GM20431 (cell line): ENCODE measurements around the gene SLC25A14.

Source experiments
- in situ Hi-C: fragments of 300-500 bp; cut with MseI, MboI; formaldehyde crosslinking; loops from one replicate; pipeline ENCODE4 v1.15.0; 2020; ENCODE audit warnings: low sequenced_read_pairs; ENCODE audit not compliant: unreplicated experiment

SLC25A14 gene

DNA sequence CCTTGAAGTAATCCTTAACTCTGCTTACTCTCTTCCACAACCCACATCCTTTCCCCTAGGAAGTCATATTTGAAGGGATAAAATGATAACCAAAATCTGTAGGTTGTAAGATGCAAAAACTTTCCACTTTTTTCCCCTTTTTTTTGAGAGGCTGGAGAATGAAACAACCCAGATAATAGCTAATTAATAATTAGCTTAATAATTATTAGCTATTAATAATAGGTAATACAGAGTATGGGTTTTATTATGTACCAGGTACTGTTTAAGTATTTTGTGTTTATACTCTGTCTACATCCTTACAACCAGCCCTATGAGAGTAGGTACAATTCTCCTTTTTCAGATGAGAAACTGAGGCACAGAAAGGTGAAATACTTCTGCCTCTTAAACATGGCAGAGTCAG lies 36.4 kb downstream of the SLC25A14 start:
- in situ Hi-C loops: no loop called here

DNA sequence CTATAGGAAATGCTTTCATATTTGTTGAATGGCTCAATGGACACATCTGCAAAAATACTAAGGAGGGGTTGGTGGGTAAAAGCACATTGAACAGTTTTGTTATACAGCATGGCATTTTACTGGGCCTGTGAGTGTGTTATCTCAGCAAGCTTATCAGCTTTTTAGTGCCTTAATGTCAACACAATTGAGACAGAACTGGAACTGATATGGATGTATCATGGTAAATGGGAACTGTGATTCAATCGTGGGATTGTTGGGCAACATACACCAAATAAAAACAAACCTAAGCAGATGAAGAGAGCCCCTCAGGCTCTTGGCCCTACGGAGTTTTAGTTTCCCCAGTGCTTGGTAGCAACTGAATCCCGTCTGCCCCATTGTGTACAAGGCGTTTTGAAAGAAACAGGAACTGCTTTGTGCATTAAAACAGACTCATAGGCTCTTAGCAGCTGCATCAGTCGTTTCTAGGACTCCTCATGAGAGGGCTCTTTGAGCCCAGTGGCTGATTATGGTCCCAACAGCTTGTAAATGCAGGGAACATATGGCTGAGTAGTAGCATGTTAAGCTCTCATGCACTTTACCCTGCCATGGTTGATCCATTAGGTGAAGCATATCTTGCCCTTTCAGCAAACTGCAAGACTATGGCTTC lies 38.4 kb downstream of the SLC25A14 start:
- in situ Hi-C loops: no loop called here

DNA sequence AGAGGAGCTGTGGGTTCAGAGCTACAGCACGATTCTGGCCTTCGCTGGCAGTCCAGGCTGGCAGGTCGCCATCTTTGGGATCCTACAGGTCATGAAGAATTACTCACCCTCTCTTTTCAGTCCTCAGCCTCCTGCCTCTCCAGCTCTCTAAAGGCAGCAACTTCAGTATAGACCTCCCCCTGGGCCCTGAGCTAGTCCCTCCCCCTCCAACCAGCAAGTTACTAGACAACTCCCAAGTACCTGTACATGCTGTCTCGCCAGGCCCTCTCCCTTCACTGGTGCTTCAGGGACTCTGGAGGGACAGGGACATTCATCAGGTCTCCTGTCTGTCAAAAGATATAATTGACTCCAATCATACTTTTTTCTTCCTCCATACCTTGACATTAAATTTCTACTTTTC lies 45.8 kb downstream of the SLC25A14 start, which contains the start of gene GPR119:
Gene GPR119 (minus strand): TSS at position 155 of the 400 bp plus-strand sequence. CDS start 227 bp downstream, outside the sequence.
- in situ Hi-C loops: no loop called here

DNA sequence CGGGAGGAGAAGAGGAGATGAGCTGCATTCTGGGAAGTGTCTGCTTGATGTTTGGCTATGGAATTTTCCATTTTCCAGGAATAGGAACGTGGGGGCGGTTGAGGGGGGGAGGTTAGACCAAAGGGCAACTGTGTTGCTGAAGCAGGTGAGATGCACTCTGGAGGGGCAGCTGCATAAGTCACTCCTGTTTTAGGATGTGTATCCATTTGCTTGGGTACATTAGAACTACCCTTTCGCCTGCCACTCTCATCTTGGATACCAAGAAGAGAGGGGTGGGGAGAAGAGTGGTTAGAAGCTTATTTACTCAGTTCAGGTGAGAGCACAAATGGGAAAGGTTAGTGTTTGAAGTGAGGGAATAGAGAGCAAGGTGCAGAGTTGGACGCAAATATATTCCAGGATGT lies 46.7 kb downstream of the SLC25A14 start:
- in situ Hi-C loops: no loop called here

DNA sequence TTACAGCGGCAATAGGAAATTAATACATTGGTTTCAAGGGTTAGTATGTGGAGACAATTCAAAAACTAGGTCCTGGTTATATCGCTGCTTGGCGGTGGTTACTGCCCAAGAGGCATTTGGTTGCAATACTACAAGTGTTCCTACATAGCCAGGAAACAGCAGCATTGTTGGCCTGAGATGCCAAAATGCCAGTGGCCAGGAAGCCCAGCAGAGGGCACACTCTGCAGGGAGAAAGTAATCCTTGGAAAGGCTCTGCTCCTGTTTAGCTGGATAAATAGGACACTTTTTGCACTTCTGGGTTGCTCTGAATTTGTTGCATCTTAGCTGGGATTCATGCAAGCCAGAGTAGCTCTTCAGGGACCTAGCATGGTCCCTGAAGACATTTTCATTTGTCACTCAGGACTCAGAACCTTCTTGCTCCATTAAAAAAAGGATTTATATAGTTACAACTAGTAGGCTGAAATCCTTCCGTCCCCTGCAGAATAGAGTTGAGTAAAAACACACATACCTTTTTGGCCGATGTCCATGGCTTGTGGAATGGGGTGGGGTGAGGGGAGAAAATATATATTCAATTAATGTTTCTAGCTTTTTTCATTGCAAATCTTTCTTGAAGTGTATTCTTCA lies 53.8 kb downstream of the SLC25A14 start:
- in situ Hi-C loops: no loop called here

DNA sequence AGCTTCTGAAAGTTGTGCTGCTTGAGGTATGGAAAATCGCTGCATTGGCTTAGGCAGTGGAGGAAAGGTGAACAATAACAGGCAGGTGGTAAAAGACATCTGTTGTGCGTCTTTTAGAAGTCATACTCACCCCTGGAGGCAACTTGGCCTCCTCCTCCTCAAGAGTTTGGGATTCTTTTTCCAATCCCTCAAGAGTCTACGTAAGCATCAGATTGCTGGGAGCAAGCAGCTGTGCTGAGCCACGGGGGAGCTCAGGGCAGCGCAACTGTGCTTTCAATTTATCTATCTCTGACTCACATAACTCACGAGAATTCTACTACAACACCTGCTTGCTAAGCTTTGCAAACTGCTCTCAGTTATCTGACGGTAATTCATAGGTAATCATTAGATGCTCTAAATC lies 55.6 kb downstream of the SLC25A14 start:
- in situ Hi-C loops: no loop called here

DNA sequence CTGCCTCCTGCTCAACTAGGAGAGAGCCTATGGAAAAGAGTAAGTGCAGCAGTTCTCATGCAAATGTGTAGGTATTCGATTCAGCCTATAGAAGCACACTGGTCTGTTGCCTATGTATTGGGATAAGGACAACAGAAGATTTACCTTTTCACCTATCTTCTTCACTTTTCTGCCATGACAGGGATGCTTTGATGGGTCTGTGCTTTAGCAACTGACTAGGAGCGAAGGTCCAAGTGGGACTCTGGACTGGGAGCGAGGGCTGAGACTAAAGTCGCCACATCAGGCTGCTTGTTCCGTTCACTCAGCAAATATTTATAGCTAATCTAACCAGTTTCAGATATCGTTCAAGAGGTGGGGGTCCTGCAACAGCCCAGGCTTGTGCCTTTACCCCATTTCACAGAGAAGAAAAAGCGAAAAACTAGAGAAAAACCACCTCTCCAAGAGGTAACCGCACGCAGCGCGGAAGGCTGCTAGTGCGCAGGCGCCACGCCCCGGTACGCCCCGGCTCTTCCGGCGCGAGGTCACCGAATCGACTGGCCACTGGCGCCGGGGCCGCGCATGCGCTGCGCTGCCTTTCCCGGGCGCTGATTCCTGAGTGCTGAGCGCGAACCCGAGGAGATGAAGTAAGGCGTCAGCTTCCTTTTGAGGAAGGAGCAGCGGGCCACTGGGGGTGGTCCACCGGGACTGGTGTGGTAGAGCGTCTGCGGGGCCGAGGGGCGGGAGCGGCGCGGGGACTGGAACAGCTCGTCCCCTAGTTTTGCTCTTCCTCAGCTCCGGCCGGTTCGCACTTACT lies 61.9 kb downstream of the SLC25A14 start, which contains the start of gene RBMX2:
Gene RBMX2 (plus strand): TSS at position 573 of the 793 bp plus-strand sequence. CDS start 46 bp downstream, at position 619.
- in situ Hi-C loops: no loop called here

DNA sequence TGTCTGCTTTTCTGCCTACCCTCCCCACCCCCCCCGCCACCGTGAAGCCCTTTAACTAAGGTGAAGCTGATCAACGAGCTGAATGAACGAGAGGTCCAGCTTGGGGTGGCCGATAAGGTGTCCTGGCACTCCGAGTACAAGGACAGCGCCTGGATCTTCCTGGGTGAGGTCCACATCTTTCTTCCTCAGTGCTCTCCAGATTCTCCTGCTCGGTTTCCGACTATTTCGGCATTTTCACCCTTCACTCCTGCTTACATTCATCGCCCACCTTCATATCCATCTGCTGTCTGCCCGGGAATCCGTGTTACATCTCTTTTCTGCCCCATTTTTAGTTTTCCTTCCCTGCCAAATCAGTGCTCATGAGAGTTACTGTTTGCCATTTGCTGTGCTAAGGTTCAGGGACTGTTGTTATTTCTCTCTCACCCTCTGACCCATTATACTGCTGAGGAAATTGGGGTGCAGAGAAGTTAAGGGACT lies 62.5 kb downstream of the SLC25A14 start:
- in situ Hi-C loops: no loop called here

DNA sequence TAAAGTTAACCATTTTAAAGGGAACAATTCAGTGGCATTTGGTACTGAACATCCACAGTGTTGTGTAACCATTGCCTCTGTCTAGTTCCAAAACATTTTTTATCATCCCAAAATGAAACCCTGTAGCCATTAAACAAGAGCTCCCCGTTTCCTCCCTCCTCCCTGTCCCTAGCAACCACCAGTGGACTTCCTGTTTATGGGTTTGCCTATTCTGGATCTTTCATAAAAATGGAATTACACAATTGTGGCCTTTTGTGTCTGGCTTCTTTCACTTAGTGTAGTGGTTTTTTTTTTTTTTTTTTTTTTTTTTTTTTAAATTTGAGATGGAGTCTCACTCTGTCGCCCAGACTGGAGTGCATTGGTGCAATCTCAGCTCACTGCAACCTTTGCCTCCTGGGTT lies 73.7 kb downstream of the SLC25A14 start:
- in situ Hi-C loops: no loop called here

DNA sequence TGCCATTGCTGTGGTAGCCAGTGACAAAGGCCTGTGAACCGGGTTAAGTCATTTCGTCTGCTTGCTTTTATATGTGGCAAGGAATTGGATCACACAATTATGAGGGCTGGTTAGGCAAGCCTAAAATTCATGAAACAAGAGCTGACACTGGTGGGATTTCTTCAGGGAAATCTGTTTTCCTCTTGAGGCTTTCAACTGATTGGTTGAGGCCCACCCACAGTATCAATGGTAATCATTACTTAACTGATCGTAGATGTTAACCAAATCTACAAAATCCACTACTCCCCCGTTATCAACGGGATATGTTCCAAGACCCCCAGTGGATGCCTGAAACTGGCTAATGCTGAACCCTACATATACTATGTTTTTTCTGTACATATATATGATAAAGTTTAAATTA lies 75.1 kb downstream of the SLC25A14 start:
- in situ Hi-C loops: no loop called here

DNA sequence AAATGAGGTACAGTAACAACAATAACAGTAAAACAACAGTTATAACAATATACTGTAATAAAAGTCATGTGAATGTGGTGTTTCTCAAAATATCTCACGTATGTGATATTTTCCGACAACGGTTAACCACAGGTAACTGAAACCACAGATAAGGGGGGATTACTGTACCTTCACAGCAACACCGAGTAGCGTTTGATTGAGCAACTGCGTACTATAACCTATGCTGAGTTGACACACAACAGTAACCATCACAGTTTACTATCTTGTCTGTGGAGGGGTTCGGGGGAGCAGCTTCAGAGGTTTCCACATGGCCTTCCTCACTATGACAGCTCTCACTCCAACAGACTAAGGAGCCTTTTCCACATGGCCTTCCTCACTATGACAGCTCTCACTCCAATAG lies 75.5 kb downstream of the SLC25A14 start:
- in situ Hi-C loops: no loop called here

DNA sequence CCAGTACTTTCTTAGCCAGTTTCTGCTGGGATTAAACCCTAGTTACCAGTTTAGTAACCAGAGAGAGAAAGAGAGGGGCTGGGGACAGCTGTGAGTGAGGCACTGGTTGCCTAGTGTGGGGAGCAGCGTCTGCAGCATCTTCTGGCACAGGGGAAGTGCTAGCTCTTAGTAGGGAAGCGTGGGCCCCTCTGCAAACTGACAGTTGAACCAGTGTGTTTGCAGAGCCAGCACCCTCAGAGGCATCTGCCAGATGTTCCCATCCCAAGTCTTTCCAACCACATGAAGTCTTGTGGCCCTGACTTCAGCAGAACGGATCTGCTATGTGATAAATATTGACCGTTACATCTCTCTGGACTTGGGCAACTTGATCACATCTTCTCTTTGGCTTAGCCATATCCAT lies 77.1 kb downstream of the SLC25A14 start:
- in situ Hi-C loops: no loop called here

DNA sequence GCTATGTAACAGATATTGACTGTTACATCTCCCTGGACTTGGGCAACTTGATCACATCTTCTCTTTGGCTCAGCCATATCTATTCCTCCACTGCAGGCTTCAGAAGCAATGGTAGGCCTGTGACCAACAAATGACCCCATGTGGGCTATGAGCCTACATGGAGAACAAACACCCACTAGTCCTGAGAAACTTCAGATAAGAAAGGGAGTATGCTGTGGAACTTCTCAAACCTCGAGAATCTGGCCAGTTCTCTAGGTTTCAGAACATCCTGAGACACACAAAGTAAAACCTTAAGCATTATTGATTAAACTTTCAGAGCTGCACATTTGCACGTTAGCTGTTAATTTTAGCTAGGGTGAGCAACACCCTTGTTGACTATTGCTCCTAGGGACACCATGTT lies 78.3 kb downstream of the SLC25A14 start:
- in situ Hi-C loops: no loop called here

DNA sequence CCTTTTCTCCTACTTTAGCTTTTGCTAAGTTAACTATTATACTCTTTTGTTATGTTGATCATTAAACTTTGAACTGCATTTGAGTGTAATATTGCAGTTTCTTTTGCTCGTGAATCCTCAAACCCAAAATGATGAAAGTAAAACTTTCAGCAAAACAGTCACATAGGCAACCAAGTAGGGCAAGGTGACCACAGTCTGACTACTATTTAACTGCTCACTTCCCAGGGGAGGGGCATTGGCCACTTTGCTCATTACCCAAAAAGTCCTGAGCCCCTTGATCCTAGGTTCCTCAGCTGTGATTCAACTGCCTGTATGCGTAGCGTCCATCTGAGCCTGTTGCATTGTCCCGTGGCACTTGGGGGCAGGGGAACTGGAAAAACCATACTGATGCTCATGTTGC lies 79.0 kb downstream of the SLC25A14 start:
- in situ Hi-C loops: no loop called here

DNA sequence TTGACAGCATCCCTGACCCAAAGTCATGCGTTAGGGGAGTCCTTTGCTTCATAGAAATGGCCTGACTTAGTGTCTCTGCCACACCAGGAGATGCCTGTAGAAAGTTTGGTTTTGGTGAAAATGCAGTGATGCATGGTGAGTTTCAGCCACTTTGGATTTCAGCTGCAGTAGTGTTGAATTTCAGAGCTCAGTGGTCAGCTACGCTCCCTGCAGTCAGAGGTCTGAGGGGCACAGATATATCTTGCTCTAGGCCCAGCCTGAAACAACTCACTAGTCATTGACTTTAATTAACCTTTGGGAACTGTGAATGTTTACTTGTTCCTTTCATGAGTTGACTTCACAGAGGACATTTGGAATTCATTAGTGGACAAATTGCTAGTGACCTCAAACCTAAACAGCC lies 79.5 kb downstream of the SLC25A14 start:
- in situ Hi-C loops: no loop called here
